Mucosa of stomach (tissue), 1 donor: ENCODE measurements around the gene OGDH.
"Not testable (repeated sequence)": the region's sequence is repeated elsewhere in the genome, so short reads cannot be mapped to it uniquely, and the experiment has no call there.

Source experiments
- H3K27me3 ChIP-seq: one replicate; pipeline ENCODE4 v1.7.0; 2013; ENCODE audit warnings: mild to moderate bottlenecking, low read length; ENCODE audit not compliant: control insufficient read depth, insufficient read depth
- H3K36me3 ChIP-seq: one replicate; pipeline ENCODE4 v1.7.0; 2013; ENCODE audit warnings: low read length; ENCODE audit not compliant: control insufficient read depth, insufficient read depth
- H3K4me1 ChIP-seq: one replicate; pipeline ENCODE4 v1.7.0; 2013; ENCODE audit warnings: mild to moderate bottlenecking, low read length; ENCODE audit not compliant: control insufficient read depth, insufficient read depth
- H3K4me3 ChIP-seq: one replicate; pipeline ENCODE4 v1.7.0; 2013; ENCODE audit warnings: low read length
- H3K9ac ChIP-seq: one replicate; pipeline ENCODE4 v1.7.0; 2013; ENCODE audit warnings: mild to moderate bottlenecking, low read length, moderate library complexity
- H3K9me3 ChIP-seq: one replicate; pipeline ENCODE4 v1.7.0; 2013; ENCODE audit warnings: mild to moderate bottlenecking, low read length, moderate library complexity; ENCODE audit not compliant: control insufficient read depth
- donor health status: Pancreatic carcinoma.

The OGDH gene

DNA sequence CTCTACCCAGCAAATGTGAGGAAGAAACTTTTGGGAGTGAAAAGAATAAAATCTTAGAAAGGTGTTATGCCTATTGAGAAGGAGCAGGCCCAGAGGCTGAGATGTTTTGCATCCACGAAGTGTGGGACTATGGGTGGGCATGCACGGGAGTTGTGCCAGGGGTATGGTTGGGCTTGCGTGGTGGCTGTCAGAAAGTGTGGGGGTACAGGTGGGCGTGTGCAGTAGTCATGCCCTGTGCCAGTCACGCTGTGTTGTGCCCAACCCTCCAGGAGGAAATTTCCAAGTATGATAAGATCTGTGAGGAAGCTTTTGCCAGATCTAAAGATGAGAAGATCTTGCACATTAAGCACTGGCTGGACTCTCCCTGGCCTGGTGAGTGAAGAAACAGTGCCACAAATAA lies 89.3 kb downstream of the OGDH start:
- H3K27me3 ChIP-seq: no peaks in the 10 kb centered on the region
- no peak overlapping the region for H3K4me3 ChIP-seq
- H3K36me3 ChIP-seq: peaks cover 14% of the 10 kb centered on the region
- H3K9ac ChIP-seq: no peak overlapping the region
- no peaks in the 10 kb centered on the region for H3K4me1 ChIP-seq
- no peaks in the 10 kb centered on the region for H3K9me3 ChIP-seq

DNA sequence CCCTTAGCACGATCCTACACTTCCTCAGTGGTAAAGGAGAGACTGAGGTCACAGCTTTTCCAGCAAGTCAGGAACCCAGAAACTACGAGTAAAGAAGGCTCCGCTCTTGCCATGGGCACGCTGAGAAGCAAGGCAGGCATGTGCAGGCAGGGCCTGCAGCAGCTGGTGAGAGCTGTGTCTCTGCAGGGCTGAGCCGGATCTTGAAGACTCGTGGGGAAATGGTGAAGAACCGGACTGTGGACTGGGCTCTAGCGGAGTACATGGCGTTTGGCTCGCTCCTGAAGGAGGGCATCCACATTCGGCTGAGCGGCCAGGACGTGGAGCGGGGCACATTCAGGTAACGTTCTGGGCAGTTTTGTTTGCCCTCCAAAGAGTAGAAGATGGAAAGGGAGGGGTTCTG lies 90.3 kb downstream of the OGDH start:
- H3K36me3 ChIP-seq: peaks cover 14% of the 10 kb centered on the region
- no peaks in the 10 kb centered on the region for H3K4me1 ChIP-seq
- H3K9ac ChIP-seq: no peak overlapping the region

DNA sequence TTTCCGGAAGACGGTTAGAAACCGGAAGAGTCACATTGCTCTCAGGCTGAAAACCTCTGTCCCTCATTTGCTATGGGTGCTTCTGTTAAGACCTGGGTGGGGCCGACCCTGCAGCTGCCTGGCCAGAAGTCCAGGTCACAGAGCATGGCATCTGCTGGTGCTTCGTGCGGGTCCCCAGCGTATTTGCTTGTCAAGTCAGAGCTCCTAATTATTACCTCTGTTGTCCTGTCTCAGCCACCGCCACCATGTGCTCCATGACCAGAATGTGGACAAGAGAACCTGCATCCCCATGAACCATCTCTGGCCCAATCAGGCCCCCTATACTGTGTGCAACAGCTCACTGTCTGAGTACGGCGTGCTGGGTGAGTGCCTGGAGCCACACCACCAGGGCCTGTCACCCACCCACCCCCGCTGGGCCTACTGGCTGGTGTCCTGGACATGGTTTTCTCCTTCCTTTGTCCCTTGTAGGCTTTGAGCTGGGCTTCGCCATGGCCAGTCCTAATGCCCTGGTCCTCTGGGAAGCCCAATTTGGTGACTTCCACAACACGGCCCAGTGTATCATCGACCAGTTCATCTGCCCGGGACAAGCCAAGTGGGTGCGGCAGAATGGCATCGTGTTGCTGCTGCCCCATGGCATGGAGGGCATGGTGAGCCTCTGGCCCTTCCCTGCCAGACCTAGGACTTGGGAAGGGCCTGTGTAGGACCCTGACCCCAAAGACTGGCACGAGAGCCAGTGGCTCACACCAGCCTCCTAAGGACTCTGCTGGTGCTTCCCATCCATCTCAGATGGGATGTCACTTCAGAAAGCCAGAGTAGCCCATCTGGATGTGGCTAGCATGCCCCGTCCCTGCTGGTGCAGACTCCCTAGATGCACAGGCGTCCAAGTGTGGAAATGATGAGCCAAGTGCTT lies 91.0 kb downstream of the OGDH start:
- Histone ChIP-seq H3K9me3 (no peaks in the 10 kb centered on the region), H3K9ac (no peak overlapping the region), H3K4me3 (no peak overlapping the region), H3K27me3 (no peaks in the 10 kb centered on the region), H3K4me1 (no peaks in the 10 kb centered on the region), H3K36me3 (peaks cover 14% of the 10 kb centered on the region)

More for the DNA sequence above, 90.3 kb downstream of the OGDH start:
- H3K4me3 ChIP-seq: no peak overlapping the region
- no peaks in the 10 kb centered on the region for H3K9me3 ChIP-seq
- H3K27me3 ChIP-seq: no peaks in the 10 kb centered on the region

DNA sequence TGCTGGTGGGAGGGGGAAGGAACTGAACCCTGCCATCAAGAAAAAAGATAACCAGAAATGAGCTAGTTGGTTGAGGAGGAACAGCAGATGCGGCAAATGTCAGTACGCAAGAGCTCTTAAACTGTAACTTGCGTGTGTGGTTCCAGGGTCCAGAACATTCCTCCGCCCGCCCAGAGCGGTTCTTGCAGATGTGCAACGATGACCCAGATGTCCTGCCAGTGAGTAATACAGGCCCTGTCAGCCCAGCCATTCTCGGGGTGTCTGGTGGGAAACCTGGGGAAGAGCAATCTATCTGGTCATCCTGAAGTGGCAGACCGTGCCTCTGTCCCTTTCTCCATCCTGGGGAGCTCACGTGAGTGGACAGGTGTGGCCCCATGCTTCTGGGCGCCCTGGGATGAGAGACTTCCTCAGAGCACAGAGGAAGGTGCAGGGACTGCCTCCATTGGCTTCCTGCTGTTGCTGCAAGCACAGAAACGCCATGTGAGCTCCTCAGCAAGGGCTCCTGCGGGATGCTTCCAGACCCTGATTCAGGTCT lies 91.7 kb downstream of the OGDH start:
- Histone ChIP-seq H3K9ac (no peak overlapping the region), H3K9me3 (no peaks in the 10 kb centered on the region), H3K4me3 (no peak overlapping the region), H3K27me3 (no peaks in the 10 kb centered on the region), H3K4me1 (no peaks in the 10 kb centered on the region), H3K36me3 (peaks cover 14% of the 10 kb centered on the region)

DNA sequence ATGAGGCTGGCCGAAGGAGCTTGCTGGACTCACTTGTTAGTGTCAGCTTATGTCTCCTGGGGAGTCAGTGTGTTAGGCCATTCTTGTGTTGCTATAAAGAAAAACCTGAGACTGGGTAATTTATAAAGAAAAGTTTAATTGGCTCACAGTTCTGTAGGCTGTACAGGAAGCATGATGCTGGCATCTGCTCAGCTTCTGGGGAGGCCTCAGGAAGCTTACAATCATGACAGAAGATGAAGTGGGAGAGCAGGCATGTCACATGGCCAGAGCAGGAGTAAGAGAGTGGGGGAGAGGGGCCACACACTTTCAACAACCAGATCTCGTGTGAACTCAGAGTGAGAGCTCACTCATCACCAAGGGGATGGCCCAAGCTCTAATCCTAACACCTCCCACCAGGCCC lies 93.2 kb downstream of the OGDH start:
- not testable (repeated sequence) for H3K4me3 ChIP-seq, H3K9me3 ChIP-seq, H3K9ac ChIP-seq, H3K27me3 ChIP-seq, H3K4me1 ChIP-seq
- peaks cover 14% of the 10 kb centered on the region for H3K36me3 ChIP-seq

DNA sequence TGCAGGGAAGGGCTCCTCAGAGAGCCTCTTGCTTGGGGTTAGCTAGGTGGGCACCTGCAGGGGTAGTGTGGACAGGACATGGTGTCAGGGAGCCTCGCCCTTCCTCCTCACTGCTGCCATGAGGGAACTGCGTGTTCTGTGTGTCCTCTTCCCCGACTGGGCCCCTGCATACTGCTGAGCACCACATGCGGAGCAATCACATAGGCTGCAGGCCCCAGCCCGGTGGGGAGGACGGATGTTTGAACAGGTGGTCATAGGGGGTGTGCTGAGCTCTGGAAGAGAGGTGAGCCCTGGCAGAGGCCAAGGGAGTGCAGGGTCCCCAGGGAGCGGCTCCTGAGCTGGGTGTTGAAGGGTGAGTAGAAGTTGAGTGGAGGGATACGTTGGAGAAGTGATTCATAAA lies 93.9 kb downstream of the OGDH start:
- H3K27me3 ChIP-seq: no peaks in the 10 kb centered on the region
- H3K9me3 ChIP-seq: no peaks in the 10 kb centered on the region
- H3K4me3 ChIP-seq: no peak overlapping the region
- H3K4me1 ChIP-seq: no peaks in the 10 kb centered on the region
- H3K9ac ChIP-seq: no peak overlapping the region
- H3K36me3 ChIP-seq: peaks cover 14% of the 10 kb centered on the region

- not testable (repeated sequence) for H3K9me3 ChIP-seq, H3K4me3 ChIP-seq, H3K4me1 ChIP-seq, H3K9ac ChIP-seq, H3K27me3 ChIP-seq
- H3K36me3 ChIP-seq: peaks cover 18% of the 10 kb centered on the region
These were observed 97.0 kb downstream of the OGDH start for GRCh38 chr7:44703391-44703790.

DNA sequence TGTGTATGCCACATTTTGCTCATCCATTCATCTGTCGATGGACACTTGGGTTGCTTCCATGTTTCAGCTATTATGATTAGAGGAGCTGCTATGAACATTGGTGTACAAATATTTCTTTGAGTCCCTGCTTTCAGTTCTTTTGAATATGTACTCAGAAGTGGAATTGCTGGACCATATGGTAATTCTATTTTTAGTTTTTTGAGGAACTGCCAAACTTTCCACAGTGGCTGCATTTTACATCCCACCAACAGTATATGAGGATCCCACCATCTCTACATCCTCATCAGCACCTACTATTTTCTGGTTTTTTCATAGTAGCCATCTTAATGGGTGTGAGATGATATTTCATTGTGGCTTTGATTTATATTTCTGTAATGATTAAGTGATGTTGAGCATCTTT lies 97.5 kb downstream of the OGDH start:
- H3K9ac ChIP-seq: no peak overlapping the region
- no peaks in the 10 kb centered on the region for H3K4me1 ChIP-seq
- peaks cover 17% of the 10 kb centered on the region for H3K36me3 ChIP-seq
- H3K27me3 ChIP-seq: no peaks in the 10 kb centered on the region
- H3K9me3 ChIP-seq: no peaks in the 10 kb centered on the region
- H3K4me3 ChIP-seq: no peak overlapping the region

DNA sequence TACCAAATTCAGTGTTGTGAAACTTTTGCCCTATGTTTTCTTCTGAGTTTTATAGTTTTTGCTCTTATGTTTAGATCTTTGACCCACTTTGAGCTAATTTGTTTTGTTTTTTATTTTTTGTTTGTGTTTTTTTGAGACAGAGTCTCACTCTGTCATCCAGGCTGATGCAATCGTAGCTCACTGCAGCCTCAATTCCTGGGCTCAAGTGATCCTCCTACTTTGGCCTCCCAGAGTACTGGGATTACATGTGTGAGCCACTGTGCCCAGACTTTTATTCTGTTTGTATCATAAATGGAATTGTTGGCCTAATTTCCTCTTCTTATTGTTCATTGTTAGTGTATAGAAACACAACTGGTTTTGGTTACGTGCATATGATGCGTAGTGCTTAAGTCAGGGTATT lies 99.0 kb downstream of the OGDH start:
- Histone ChIP-seq H3K9me3 (no peaks in the 10 kb centered on the region), H3K4me1 (no peaks in the 10 kb centered on the region), H3K4me3 (no peak overlapping the region), H3K27me3 (no peaks in the 10 kb centered on the region), H3K36me3 (peaks cover 17% of the 10 kb centered on the region), H3K9ac (no peak overlapping the region)

DNA sequence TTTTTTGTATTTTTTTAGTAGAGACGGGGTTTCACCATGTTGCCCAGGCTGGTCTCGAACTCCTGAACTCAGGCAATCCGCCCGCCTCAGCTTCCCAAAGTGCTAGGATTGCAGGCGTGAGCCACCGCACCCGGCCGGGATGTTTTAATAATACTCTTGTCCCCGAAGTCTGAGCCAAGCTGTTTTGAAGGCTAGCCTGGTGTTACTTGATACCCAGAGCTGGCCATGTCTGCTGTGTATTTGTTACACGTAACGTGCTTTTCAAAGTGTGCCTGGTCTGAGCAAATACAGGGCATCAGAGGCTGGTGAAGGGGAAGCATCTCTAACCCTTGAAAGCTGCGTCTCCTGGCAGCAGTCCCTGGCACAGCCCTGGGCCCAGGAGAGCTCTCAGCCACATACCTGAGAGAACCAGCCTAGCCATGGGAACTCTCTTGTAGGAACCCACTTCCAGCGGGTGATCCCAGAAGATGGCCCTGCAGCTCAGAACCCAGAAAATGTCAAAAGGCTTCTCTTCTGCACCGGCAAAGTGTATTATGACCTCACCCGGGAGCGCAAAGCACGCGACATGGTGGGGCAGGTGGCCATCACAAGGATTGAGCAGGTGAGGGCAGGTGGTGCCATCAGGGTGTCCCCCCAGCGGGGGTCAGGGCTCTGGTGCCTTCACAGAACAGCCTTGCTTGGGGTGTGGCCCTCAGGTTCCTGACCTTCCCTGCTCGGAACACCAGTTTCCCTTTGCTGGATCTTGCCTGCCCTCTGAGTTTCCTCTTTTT lies 100.5 kb downstream of the OGDH start:
- Histone ChIP-seq H3K4me1 (peaks cover under 1% of the 10 kb centered on the region), H3K27me3 (no peaks in the 10 kb centered on the region), H3K4me3 (no peak overlapping the region), H3K36me3 (peaks cover 17% of the 10 kb centered on the region), H3K9me3 (no peaks in the 10 kb centered on the region), H3K9ac (no peak overlapping the region)

DNA sequence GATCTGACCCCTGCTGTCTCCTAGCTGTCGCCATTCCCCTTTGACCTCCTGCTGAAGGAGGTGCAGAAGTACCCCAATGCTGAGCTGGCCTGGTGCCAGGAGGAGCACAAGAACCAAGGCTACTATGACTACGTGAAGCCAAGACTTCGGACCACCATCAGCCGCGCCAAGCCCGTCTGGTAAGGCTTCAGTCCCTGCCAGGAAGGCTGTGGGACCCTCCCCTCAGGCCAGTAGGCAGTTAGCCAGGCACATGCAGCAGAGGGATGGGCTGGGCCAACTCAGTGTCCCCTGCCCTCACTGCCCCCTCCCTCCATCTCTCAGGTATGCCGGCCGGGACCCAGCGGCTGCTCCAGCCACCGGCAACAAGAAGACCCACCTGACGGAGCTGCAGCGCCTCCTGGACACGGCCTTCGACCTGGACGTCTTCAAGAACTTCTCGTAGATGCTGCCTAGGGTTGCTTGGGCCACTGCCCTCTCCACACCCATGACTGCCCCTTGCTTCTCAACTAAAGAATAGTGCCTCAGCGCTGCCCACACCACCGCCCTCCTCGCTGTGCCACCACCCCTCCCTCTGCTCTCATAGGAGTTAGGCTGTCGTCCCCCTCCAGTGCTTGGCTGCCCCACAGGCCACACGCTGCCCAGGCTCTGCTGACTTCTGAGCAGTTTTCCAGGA lies 101.3 kb downstream of the OGDH start:
- Histone ChIP-seq H3K9ac (no peak overlapping the region), H3K36me3 (peaks cover 17% of the 10 kb centered on the region), H3K4me1 (peaks cover 5% of the 10 kb centered on the region), H3K27me3 (no peaks in the 10 kb centered on the region), H3K4me3 (no peak overlapping the region), H3K9me3 (no peaks in the 10 kb centered on the region)
